ENCODE data around the gene NCKIPSD.

NCKIPSD gene

GRCh38 chr3:48625600-48625999 is 60.1 kb downstream of the NCKIPSD start:
- no peak for DNase-seq (ENCODE audit: low read depth in 4 of 4, low spot score in 1 of 4)

GRCh38 chr3:48624767-48625166 is 60.9 kb downstream of the NCKIPSD start:
- no peak for DNase-seq (ENCODE audit: low read depth in 4 of 4, low spot score in 1 of 4)

- no peak for DNase-seq (ENCODE audit: low read depth in 4 of 4, low spot score in 1 of 4)
Measured at GRCh38 chr3:48623851-48624547, 61.7 kb downstream of the NCKIPSD start.
